ENCODE results near the gene ELANE. TPM values are rescaled to one million over a fixed set of nuclear protein-coding genes. Genes with fewer than 3 reads are reported as not detected.
"Not testable (repeated sequence)": the region's sequence is repeated elsewhere in the genome, so short reads cannot be mapped to it uniquely, and the experiment has no call there.

ELANE gene
- total and polyA plus RNA-seq, 12 donors: 0.48 to 3.4 (median 1.8) TPM; not detected in 6

- intact Hi-C loops (cut with DNase I): no loop called here
- Histone ChIP-seq H3K27ac (no peak overlapping the region), H3K9me3 (replicated peaks in 1 of 3) (no peaks in the 10 kb centered on the region), H3K36me3 (replicated peaks in 1 of 2) (no peaks in the 10 kb centered on the region), H3K4me1 (replicated peaks in 1 of 2) (peaks cover 9 to 10% of the 10 kb centered on the region in 2 donors), H3K4me3 (no peak overlapping the region), H3K27me3 (peaks cover 16% of the 10 kb centered on the region)
- WGBS, 4 donors: 5 to 24% (median 18%) methylated on average over 3 to 53 of the region's 70 CpGs
- DNase-seq: no peak
- no peak for TF ChIP-seq POLR2A (IDR thresholded peaks at IDR 0.05)
- TF ChIP-seq CTCF (IDR thresholded peaks at IDR 0.05): no peak
These were observed 8.1 kb upstream of the ELANE start for GRCh38 chr19:843836-844545.

- intact Hi-C loops (cut with DNase I): no loop called here
- H3K4me3 ChIP-seq: no peak overlapping the region
These were observed 7.5 kb upstream of the ELANE start for GRCh38 chr19:844546-844971.

DNA sequence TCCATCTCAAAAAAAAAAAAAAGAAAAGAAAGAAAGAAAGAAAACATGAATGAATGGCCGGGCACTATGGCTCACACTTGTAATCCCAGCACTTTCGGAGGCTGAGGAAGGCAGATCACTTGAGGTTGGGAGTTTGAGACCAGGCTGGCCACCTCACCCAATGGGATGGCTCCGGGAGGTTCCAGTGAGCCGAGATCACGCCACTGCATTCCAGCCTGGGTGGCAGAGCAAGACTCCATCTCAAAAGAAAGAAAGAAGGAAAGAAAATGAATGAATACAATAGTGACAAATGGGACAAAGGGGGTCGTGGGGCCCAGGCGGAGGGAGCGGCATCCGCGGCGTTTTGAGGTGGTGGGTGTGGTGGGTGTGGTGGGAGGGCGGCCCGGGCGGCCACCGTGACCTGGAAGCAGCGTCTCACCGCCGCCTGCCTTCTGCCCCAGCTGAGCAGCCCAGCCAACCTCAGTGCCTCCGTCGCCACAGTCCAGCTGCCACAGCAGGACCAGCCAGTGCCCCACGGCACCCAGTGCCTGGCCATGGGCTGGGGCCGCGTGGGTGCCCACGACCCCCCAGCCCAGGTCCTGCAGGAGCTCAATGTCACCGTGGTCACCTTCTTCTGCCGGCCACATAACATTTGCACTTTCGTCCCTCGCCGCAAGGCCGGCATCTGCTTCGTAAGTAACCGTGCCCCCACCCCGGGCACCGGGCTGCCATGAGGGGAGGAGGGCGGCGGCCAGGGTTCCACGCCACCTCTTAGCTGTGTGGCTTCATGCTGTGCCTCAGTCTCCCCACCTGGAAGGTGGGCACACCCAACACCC is 6.2 kb upstream of the ELANE start:
- 53 to 72% (median 67%) methylated on average over 15 to 37 of the region's 37 CpGs for WGBS, 4 donors
- Histone ChIP-seq H3K27me3 (peaks cover 16% of the 10 kb centered on the region), H3K4me1 (replicated peaks in 1 of 2) (peaks cover 9 to 19% of the 10 kb centered on the region in 2 donors), H3K9me3 (replicated peaks in 1 of 3) (no peaks in the 10 kb centered on the region), H3K36me3 (replicated peaks in 1 of 2) (no peaks in the 10 kb centered on the region), H3K27ac (no peak overlapping the region), H3K4me3 (no peak overlapping the region)
- TF ChIP-seq POLR2A (IDR thresholded peaks at IDR 0.05): no peak
- TF ChIP-seq CTCF (IDR thresholded peaks at IDR 0.05): no peak
- intact Hi-C loops (cut with DNase I): no loop called here
- DNase-seq: no peak

More at GRCh38 chr19:844546-844971, 7.5 kb upstream of the ELANE start:
- Histone ChIP-seq H3K9me3 (replicated peaks in 1 of 3) (no peaks in the 10 kb centered on the region), H3K27ac (no peak overlapping the region), H3K27me3 (peaks cover 16% of the 10 kb centered on the region), H3K36me3 (replicated peaks in 1 of 2) (no peaks in the 10 kb centered on the region), H3K4me1 (replicated peaks in 1 of 2) (peaks cover 9 to 10% of the 10 kb centered on the region in 2 donors)
- TF ChIP-seq POLR2A (IDR thresholded peaks at IDR 0.05) (no peak), CTCF (IDR thresholded peaks at IDR 0.05) (no peak)
- WGBS, 4 donors: 22 to 40% (median 32%) methylated on average over 3 to 11 of the region's 11 CpGs
- DNase-seq: no peak

GRCh38 chr19:848386-848921 is 3.6 kb upstream of the ELANE start:
- H3K4me3 ChIP-seq: no peak overlapping the region
- H3K27me3 ChIP-seq: peaks cover 19% of the 10 kb centered on the region
- peak in 1 of 7 donors; percentile 28 for DNase-seq
- peaks cover 6 to 15% of the 10 kb centered on the region in 2 donors for H3K4me1 ChIP-seq (replicated peaks in 1 of 2)
- WGBS, 4 donors: 36 to 45% (median 43%) methylated on average over 9 to 12 of the region's 12 CpGs
- TF ChIP-seq CTCF (IDR thresholded peaks at IDR 0.05): no peak
- TF ChIP-seq POLR2A (IDR thresholded peaks at IDR 0.05): no peak
- H3K9me3 ChIP-seq (replicated peaks in 1 of 3): no peaks in the 10 kb centered on the region
- no peaks in the 10 kb centered on the region for H3K36me3 ChIP-seq (replicated peaks in 1 of 2)
- H3K27ac ChIP-seq: no peak overlapping the region
- intact Hi-C loops (cut with DNase I): no loop called here

DNA sequence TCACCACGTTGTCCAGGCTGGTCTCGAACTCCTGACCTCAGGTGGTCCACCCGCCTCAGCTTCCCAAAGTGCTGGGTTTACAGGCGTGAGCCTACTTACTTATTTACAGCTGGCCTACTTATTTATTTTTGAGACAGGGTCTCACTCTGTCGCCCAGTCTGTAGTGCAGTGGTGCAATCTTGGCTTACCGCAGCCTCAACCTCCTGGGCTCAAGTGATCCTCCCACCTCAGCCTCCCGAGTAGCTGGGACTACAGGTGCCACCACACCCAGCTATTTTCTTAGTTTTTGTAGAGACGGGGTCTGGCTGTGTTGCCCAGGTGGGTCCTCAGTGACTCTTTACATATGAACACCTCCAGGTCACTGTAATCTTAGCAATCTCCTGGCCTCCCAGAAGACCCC is 2.9 kb upstream of the ELANE start:
- H3K27ac ChIP-seq; intact Hi-C loops (cut with DNase I): not testable (repeated sequence)
- peaks cover 14% of the 10 kb centered on the region for H3K27me3 ChIP-seq

More for the DNA sequence above, 2.9 kb upstream of the ELANE start:
- not testable (repeated sequence) for DNase-seq; H3K9me3 ChIP-seq (replicated peaks in 1 of 3); H3K4me1 ChIP-seq (replicated peaks in 1 of 2); H3K36me3 ChIP-seq (replicated peaks in 1 of 2); H3K4me3 ChIP-seq
- 78 to 85% (median 82%) methylated on average over 8 of the region's 8 CpGs for WGBS, 4 donors

All from adrenal gland (tissue), 12 donors.